HG03025 (cell line): ENCODE results near the gene SLC34A3.

ENCODE experiments used
- ATAC-seq: cut with Tn5 transposase; IDR thresholded peaks from one replicate; pipeline ENCODE4 v1.9.1; 2021; ENCODE audit warnings: mild to moderate bottlenecking, moderate library complexity; ENCODE audit not compliant: unreplicated experiment, low FRiP score

Gene SLC34A3

GRCh38 chr9:137272241-137273094 lies 41.8 kb downstream of the SLC34A3 start:
- ATAC-seq = no peak

GRCh38 chr9:137273095-137273490 lies 42.4 kb downstream of the SLC34A3 start:
- no peak for ATAC-seq

- ATAC-seq = no peak
Observed at GRCh38 chr9:137273611-137274320, 43.1 kb downstream of the SLC34A3 start.

GRCh38 chr9:137275203-137275587 lies 44.5 kb downstream of the SLC34A3 start:
- ATAC-seq = no peak

GRCh38 chr9:137275588-137276472 lies 45.1 kb downstream of the SLC34A3 start:
- ATAC-seq = no peak

- no peak for ATAC-seq
Observed at GRCh38 chr9:137276473-137277328, 46.0 kb downstream of the SLC34A3 start.

- ATAC-seq = peak; percentile 50
Observed at GRCh38 chr9:137277329-137278041, 46.8 kb downstream of the SLC34A3 start, which contains the start of gene TOR4A. TOR4A (plus strand) TSS chr9:137277726; CDS start chr9:137278690, 964 bp downstream.

- peak; percentile 5 for ATAC-seq
Observed at GRCh38 chr9:137278061-137278701, 47.5 kb downstream of the SLC34A3 start.

- no peak for ATAC-seq
Observed at GRCh38 chr9:137278721-137279711, 48.3 kb downstream of the SLC34A3 start.

- ATAC-seq = no peak
Observed at GRCh38 chr9:137279741-137280473, 49.2 kb downstream of the SLC34A3 start.

GRCh38 chr9:137280474-137281344 lies 50.0 kb downstream of the SLC34A3 start:
- ATAC-seq = no peak

- no peak for ATAC-seq
Observed at GRCh38 chr9:137281345-137282116, 50.8 kb downstream of the SLC34A3 start.
